Esophagus muscularis mucosa (tissue), 3 donors: Measurements from ENCODE around the gene CLDND2.

Source experiments
- CTCF ChIP-seq, 3 experiments: fragments of 200-600 bp in 2 of 3; fragments of 450-650 bp in 1 of 3; sonication (generic) in 2 of 3; IDR thresholded peaks; one replicate each; pipeline ENCODE4 v1.5.1; 2017 to 2019; ENCODE audit warnings: antibody characterized with exemption in 3 of 3, mild to moderate bottlenecking in 2 of 3, moderate library complexity in 1 of 3
- POLR2A ChIP-seq: fragments of 450-650 bp; IDR thresholded peaks from one replicate; pipeline ENCODE4 v1.6.1; 2017; ENCODE audit warnings: antibody characterized with exemption, moderate library complexity, mild to moderate bottlenecking, low read depth
- POLR2AphosphoS5 ChIP-seq, 2 donors: sonication (generic); formaldehyde crosslinking; IDR thresholded peaks; one replicate each; pipeline ENCODE4 v1.6.1; 2017; ENCODE audit warnings: antibody characterized with exemption in 2 of 2

DNA sequence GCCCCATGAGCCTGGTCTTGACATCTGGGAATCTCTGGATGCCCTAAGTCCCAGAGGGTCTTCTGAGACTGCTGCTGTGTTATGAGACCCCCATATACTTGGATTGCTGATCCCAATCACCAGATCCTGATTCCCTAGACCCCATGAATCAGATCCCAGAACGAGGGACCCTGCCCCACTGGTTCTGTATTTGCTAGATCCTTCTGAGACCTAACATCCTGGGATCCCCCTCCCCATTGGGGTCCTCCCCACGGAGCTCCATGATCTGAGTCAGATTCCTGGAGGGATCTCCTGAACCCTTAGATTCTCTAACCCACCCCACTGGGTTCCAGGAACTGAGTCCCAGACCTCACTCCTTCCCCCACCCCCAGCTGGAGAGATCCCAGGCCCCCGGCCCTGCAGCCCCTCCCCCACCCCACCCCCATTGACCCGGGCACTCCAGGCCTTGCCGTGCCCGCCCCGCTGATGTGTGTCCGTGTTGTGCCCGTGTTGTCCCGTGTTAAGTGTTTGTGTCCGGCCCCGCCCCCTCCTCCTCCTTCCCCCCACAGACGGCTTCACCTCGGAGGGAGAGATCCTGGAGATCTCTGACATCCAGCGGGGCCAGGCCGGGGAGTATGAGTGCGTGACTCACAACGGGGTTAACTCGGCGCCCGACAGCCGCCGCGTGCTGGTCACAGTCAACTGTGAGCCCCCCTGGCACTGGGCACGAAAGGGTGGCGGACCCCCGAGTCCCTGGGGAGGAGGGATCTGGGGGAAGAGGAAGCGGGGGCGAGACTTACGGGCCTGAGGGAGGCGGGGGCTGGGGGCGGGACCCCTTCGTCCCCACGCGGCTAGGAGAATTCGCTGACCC lies 42.4 kb downstream of the CLDND2 start:
- TF ChIP-seq POLR2A, result no peak
- no peak for TF ChIP-seq CTCF (IDR thresholded peaks at IDR 0.05)
- TF ChIP-seq POLR2AphosphoS5 (IDR thresholded peaks at IDR 0.05), result no peak
